ENCODE measurements around the gene PNPLA7. TPM values are rescaled to one million over a fixed set of nuclear protein-coding genes. Genes with fewer than 3 reads are reported as not detected.

PNPLA7 gene
- total and polyA plus RNA-seq, 2 of the 4 experiments (the other 2 are of a cell fraction), result under 0.01 to 0.89 TPM

DNA sequence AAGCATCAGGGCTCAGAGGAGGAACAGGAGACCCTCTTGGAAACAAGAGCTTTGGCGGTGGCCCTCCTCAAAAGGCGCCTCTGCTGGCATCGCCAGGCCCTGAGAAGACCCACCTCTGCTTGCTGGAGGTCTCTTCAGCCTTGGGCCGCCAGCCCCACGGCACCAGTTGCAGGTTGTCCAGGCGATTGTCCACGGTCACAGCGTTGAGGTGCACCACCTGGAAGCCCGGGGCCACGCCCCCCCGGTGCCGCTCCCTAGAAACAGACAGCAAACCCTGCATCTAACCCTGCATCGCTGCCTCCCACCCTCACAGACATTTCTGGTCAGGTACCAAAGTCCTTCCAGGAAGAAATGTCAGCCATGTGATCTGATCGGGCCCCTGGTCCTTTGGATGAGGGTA, 36.7 kb upstream of the PNPLA7 start:
- Histone ChIP-seq H3K56ac (ENCODE audit: extremely low read depth, insufficient read depth, low read length) (no peak overlapping the region), H3K36me3 (ENCODE audit: control insufficient read depth, insufficient read depth, low read length) (peaks cover 37% of the 10 kb centered on the region), H3K23ac (ENCODE audit: low read depth, low read length) (no peak overlapping the region), H4K20me1 (ENCODE audit: insufficient read depth, low read length) (peaks cover 10% of the 10 kb centered on the region), H3K27ac (ENCODE audit: insufficient read depth, low read length) (no peak overlapping the region), H3K18ac (ENCODE audit: low read depth, low read length) (no peak overlapping the region), H3K4ac (ENCODE audit: low read depth, low read length) (no peak overlapping the region), H3K4me1 (ENCODE audit: control insufficient read depth, insufficient read depth, low read length) (peaks cover 7% of the 10 kb centered on the region), H3K27me3 (ENCODE audit: control insufficient read depth, insufficient read depth, low read length) (no peaks in the 10 kb centered on the region), H2BK15ac (ENCODE audit: low read depth, low read length) (no peak overlapping the region), H3K79me1 (ENCODE audit: low read depth in 1 of 2, low read length in 2 of 2) (peaks cover 7 to 48% of the 10 kb centered on the region in 2 experiments), H2BK5ac (ENCODE audit: low read depth, low read length, poor library complexity, severe bottlenecking) (no peak overlapping the region), H3K14ac (replicated peaks; ENCODE audit: low read depth, low read length) (no peak overlapping the region), H2BK20ac (ENCODE audit: low read depth, low read length) (no peak overlapping the region), H2BK120ac (ENCODE audit: low read depth, low read length) (no peak overlapping the region), H2AK9ac (replicated peaks; ENCODE audit: low read depth, low read length, poor library complexity) (no peak overlapping the region), H4K91ac (ENCODE audit: insufficient read depth, low read depth, low read length) (no peak overlapping the region), H2AK5ac (ENCODE audit: low read depth, low read length) (no peak overlapping the region), H3K9me1 (ENCODE audit: insufficient read depth, low read length) (no peaks in the 10 kb centered on the region), H3K9ac (ENCODE audit: low read depth, low read length) (no peak overlapping the region), H3K9me3 (ENCODE audit: control insufficient read depth, insufficient read depth, low read length) (no peaks in the 10 kb centered on the region), H2AFZ (replicated peaks; ENCODE audit: low read length, poor library complexity) (no peak overlapping the region), H3K4me3 (ENCODE audit: insufficient read depth, low read depth, low read length) (no peak overlapping the region), H4K8ac (ENCODE audit: low read depth in 2 of 2, low read length in 2 of 2) (no peak overlapping the region), H3K4me2 (ENCODE audit: low read depth, low read length) (no peak overlapping the region), H4K5ac (ENCODE audit: low read depth, low read length) (no peak overlapping the region)
- CTCF ChIA-PET, result no interaction called here
- WGBS, 2 experiments (ENCODE audit: extremely low coverage in 2 of 2, insufficient read length in 1 of 2), result 91% methylated on average over 6 of the region's 14 CpGs; no CpG with 5 or more reads in 1 of the 2 experiments
- TF ChIP-seq SMC3 (IDR thresholded peaks at IDR 0.05; ENCODE audit: low read depth, low read length), result no peak
- TF ChIP-seq, protein P1, sequence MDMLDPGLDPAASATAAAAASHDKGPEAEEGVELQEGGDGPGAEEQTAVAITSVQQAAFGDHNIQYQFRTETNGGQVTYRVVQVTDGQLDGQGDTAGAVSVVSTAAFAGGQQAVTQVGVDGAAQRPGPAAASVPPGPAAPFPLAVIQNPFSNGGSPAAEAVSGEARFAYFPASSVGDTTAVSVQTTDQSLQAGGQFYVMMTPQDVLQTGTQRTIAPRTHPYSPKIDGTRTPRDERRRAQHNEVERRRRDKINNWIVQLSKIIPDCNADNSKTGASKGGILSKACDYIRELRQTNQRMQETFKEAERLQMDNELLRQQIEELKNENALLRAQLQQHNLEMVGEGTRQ (IDR thresholded peaks at IDR 0.05; ENCODE audit: low read depth, low read length), result no peak
- no TSS peak for BruUV-seq (replicated peaks)
- in situ Hi-C loops (cut with MboI; ENCODE audit: low sequenced_read_pairs), result no loop called here
- dilution Hi-C loops (cut with HindIII; ENCODE audit: low sequenced_read_pairs, unreplicated experiment), result no loop called here
- POLR2A ChIA-PET (ENCODE audit: unreplicated experiment), result no interaction called here
- ATAC-seq (ENCODE audit: low read depth) (no peak), DNase-seq (no peak)
- intact Hi-C loops (cut with micrococcal nuclease), result no loop called here

Measured in IMR-90 (cell line).